Glutamatergic neuron (in vitro differentiated cells): ENCODE measurements around the gene WDR19. TPM values are rescaled to one million over a fixed set of nuclear protein-coding genes. Genes with fewer than 3 reads are reported as not detected.
"Not testable (repeated sequence)": the region's sequence is repeated elsewhere in the genome, so short reads cannot be mapped to it uniquely, and the experiment has no call there.

Experiments
- DNase-seq: peaks from one replicate; pipeline ENCODE4 v3.0.0; 2022
- H3K27ac Mint-ChIP-seq: one replicate; pipeline ENCODE4 v1.8.0; 2020; ENCODE audit warnings: mild to moderate bottlenecking, mixed read lengths, inconsistent platforms; ENCODE audit not compliant: unreplicated experiment
- H3K27me3 Mint-ChIP-seq: one replicate; pipeline ENCODE4 v1.8.0; 2020; ENCODE audit warnings: mild to moderate bottlenecking, moderate library complexity, mixed read lengths, inconsistent platforms; ENCODE audit not compliant: unreplicated experiment
- H3K36me3 Mint-ChIP-seq: one replicate; pipeline ENCODE4 v1.8.0; 2020; ENCODE audit warnings: mild to moderate bottlenecking, mixed read lengths, inconsistent platforms; ENCODE audit not compliant: unreplicated experiment
- H3K4me1 Mint-ChIP-seq: one replicate; pipeline ENCODE4 v1.8.0; 2020; ENCODE audit warnings: mild to moderate bottlenecking, low read depth, mixed read lengths, inconsistent platforms; ENCODE audit not compliant: unreplicated experiment
- H3K4me3 Mint-ChIP-seq: one replicate; pipeline ENCODE4 v1.8.0; 2020; ENCODE audit warnings: mild to moderate bottlenecking, mixed read lengths, inconsistent platforms; ENCODE audit not compliant: unreplicated experiment
- H3K9me3 Mint-ChIP-seq: one replicate; pipeline ENCODE4 v1.8.0; 2020; ENCODE audit warnings: mild to moderate bottlenecking, moderate library complexity, mixed read lengths, inconsistent platforms; ENCODE audit not compliant: unreplicated experiment
- total RNA-seq: library from RNA; stranded (reverse); fragmentation: NEBNext Ultra II Directional; extraction: Animal tissue kit (Norgen Biotek cat#: 25700); gene quantifications from one replicate; pipeline ENCODE4 v1.2.1, GENCODE V29; 2021; ENCODE audit not compliant: unreplicated experiment
- TF ChIP-seq, protein P1 (sequence below): fragments of 200-600 bp; sonication (generic); IDR thresholded peaks from one replicate; pipeline ENCODE4 v1.5.0; 2021; ENCODE audit not compliant: partially characterized antibody, unreplicated experiment

WDR19 gene
- total RNA-seq, 1 donor from 2014 or later, result 48.6 TPM

- H3K4me3 Mint-ChIP-seq, result no peak overlapping the region
- H3K4me1 Mint-ChIP-seq, result no peaks in the 10 kb centered on the region
- no peaks in the 10 kb centered on the region for H3K27me3 Mint-ChIP-seq
- DNase-seq, result no peak
- no peak overlapping the region for H3K27ac Mint-ChIP-seq
- TF ChIP-seq, protein P1, sequence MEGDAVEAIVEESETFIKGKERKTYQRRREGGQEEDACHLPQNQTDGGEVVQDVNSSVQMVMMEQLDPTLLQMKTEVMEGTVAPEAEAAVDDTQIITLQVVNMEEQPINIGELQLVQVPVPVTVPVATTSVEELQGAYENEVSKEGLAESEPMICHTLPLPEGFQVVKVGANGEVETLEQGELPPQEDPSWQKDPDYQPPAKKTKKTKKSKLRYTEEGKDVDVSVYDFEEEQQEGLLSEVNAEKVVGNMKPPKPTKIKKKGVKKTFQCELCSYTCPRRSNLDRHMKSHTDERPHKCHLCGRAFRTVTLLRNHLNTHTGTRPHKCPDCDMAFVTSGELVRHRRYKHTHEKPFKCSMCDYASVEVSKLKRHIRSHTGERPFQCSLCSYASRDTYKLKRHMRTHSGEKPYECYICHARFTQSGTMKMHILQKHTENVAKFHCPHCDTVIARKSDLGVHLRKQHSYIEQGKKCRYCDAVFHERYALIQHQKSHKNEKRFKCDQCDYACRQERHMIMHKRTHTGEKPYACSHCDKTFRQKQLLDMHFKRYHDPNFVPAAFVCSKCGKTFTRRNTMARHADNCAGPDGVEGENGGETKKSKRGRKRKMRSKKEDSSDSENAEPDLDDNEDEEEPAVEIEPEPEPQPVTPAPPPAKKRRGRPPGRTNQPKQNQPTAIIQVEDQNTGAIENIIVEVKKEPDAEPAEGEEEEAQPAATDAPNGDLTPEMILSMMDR, result no peak
- H3K36me3 Mint-ChIP-seq, result no peaks in the 10 kb centered on the region
- H3K9me3 Mint-ChIP-seq, result no peaks in the 10 kb centered on the region
Observed at GRCh38 chr4:39285853-39286252, 103.5 kb downstream of the WDR19 start.

GRCh38 chr4:39286263-39286662 lies 103.9 kb downstream of the WDR19 start:
- no peaks in the 10 kb centered on the region for H3K9me3 Mint-ChIP-seq
- H3K4me3 Mint-ChIP-seq, result no peak overlapping the region
- TF ChIP-seq, protein P1, result no peak
- no peak overlapping the region for H3K27ac Mint-ChIP-seq
- H3K36me3 Mint-ChIP-seq, result no peaks in the 10 kb centered on the region
- H3K27me3 Mint-ChIP-seq, result no peaks in the 10 kb centered on the region
- no peak for DNase-seq
- H3K4me1 Mint-ChIP-seq, result no peaks in the 10 kb centered on the region

- Mint-ChIP-seq H3K27ac (no peak overlapping the region), H3K4me3 (no peak overlapping the region), H3K36me3 (no peaks in the 10 kb centered on the region), H3K9me3 (no peaks in the 10 kb centered on the region), H3K4me1 (no peaks in the 10 kb centered on the region), H3K27me3 (no peaks in the 10 kb centered on the region)
- TF ChIP-seq, protein P1, result no peak
- DNase-seq, result no peak
Observed at GRCh38 chr4:39287223-39287622, 104.9 kb downstream of the WDR19 start.

- Mint-ChIP-seq H3K36me3 (no peaks in the 10 kb centered on the region), H3K27ac (no peak overlapping the region), H3K4me3 (no peak overlapping the region), H3K27me3 (no peaks in the 10 kb centered on the region), H3K4me1 (no peaks in the 10 kb centered on the region), H3K9me3 (no peaks in the 10 kb centered on the region)
- no peak for DNase-seq
- TF ChIP-seq, protein P1, result no peak
Observed at GRCh38 chr4:39291686-39292085, 109.4 kb downstream of the WDR19 start.

GRCh38 chr4:39292433-39292832 lies 110.1 kb downstream of the WDR19 start:
- H3K9me3 Mint-ChIP-seq, H3K4me3 Mint-ChIP-seq, H3K36me3 Mint-ChIP-seq, H3K27me3 Mint-ChIP-seq, H3K27ac Mint-ChIP-seq, DNase-seq, H3K4me1 Mint-ChIP-seq: not testable (repeated sequence)

DNA sequence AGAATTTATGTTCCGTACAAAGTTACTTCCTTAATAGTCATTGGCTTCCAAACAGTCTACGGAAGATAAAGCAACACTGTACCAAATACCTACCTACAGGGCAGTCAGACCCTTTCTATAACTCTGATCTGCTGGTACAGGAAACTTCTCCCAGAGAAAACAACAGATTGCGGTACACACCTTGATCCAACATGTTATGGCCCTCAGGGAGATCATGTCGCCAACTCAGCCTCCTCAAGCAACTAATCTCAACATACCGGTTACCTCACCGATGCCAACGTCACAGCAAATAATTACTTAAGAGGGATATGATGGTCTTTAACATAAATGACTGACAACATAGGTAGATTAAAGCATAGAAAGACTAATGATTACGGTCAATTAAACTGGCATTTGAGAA lies 113.5 kb downstream of the WDR19 start:
- TF ChIP-seq, protein P1, result no peak
- Mint-ChIP-seq H3K4me3 (no peak overlapping the region), H3K27me3 (no peaks in the 10 kb centered on the region), H3K36me3 (no peaks in the 10 kb centered on the region), H3K4me1 (no peaks in the 10 kb centered on the region), H3K27ac (no peak overlapping the region), H3K9me3 (no peaks in the 10 kb centered on the region)
- no peak for DNase-seq
